SW 1271 (cell line): ENCODE measurements around the gene SPATS2.

ENCODE experiments used
- DNase-seq, 2 experiments: peaks; one replicate each; lab custom pipeline; 2025; lab: John Stamatoyannopoulos, UW

SPATS2 gene

DNA sequence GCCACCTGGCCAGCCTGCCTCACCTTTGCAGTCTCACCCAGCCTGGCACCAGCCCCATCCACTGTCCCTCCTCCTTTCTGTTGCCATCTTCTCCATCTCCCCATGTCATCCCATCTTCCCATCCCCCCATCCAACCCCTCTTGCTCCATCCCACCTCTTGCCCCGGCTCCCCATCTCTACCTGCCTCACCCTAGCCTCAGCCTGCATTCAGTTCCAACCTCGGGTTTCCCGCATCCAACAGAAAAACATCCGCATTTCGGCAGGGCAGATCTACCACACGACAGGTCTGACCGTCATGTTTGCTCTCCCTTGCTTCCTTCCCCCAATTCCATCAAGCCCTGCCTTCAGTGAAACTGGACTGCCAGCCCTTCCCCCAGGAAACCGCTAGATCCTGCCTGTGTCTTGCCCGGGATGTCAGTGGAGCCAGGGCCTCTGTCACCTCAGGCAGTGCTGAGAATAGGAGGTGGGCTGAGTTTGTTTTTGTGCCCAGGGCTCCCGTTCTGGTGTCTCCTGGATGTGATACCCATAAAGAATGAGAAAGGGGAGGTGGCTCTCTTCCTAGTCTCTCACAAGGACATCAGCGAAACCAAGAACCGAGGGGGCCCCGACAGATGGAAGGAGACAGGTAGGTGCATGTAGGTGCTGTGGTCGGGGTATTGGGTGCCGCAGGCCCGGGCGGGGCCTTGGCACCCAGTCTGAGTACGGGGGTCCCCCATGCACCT, 174.0 kb downstream of the SPATS2 start:
- DNase-seq = no peak

DNA sequence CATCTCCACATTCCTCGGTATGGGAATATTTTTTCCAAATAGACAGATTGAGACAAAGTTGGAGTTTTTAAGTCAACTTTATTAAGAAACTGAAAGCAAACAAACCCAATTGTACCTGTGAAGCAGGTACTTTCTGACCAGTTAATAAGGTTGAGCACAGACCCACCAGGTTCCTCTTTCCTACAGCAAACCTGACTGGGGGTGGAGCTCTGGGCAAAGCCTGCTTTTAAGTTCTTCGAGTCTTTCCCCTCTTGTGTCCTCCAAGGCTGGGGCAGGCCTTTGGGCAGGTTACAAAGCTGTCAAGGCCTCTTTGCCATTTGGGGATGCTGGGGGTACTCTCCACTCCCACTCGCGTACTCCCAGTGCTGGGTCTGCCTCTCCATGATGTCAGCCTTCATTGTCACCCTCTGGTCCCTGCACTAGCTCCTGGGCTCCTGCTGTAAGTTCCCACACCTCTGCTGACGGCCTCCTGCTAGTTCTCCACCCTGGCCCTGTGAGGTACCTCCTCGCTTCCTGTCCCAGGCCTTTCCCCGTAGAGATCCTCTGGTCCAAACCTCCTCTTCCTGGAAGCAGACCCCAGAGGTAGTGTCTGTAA, 174.7 kb downstream of the SPATS2 start:
- no peak for DNase-seq

DNA sequence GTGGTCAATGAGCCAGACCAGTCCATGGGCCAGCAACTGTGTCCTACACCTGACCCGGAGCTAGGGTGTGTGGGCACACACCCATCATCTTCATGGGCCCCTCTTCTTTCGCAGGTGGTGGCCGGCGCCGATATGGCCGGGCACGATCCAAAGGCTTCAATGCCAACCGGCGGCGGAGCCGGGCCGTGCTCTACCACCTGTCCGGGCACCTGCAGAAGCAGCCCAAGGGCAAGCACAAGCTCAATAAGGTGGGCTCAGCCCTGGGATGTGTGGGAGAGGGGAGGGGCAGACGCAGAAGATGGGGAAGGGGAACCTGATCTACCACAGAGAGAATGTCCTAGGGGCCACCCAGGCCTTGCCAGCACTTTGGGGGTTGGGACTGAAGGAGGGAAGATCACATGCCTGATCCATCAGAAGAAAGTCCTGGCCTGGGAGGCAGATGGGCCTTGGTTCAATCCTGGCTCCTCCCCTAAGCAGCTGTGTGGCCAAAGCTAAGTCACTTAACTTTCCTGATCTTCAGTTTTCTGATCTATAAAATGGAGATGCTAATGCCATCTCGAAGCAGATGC, 175.4 kb downstream of the SPATS2 start:
- no peak for DNase-seq

DNA sequence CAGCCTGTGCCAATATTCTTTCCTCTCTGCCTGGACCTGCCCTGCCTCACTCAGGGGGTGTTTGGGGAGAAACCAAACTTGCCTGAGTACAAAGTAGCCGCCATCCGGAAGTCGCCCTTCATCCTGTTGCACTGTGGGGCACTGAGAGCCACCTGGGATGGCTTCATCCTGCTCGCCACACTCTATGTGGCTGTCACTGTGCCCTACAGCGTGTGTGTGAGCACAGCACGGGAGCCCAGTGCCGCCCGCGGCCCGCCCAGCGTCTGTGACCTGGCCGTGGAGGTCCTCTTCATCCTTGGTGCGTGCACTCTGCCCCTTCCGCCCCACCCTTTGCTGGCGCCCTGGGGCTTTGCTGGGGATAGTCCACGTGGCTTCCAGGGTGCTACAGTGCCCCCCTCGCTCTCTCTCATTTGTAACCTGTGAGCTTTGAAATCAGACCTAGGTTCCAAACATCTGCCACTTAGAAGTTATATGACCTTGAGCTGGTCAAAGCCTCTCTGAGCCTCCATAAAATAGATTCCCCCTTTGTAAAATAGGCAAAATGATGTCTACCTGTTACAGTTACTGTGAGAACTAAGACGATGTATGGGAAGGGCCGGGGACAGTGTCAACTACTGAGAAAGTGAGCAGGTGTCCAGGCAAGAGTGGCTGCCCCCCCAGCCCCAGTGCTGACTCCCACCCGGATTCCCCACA, 176.1 kb downstream of the SPATS2 start:
- DNase-seq = no peak

DNA sequence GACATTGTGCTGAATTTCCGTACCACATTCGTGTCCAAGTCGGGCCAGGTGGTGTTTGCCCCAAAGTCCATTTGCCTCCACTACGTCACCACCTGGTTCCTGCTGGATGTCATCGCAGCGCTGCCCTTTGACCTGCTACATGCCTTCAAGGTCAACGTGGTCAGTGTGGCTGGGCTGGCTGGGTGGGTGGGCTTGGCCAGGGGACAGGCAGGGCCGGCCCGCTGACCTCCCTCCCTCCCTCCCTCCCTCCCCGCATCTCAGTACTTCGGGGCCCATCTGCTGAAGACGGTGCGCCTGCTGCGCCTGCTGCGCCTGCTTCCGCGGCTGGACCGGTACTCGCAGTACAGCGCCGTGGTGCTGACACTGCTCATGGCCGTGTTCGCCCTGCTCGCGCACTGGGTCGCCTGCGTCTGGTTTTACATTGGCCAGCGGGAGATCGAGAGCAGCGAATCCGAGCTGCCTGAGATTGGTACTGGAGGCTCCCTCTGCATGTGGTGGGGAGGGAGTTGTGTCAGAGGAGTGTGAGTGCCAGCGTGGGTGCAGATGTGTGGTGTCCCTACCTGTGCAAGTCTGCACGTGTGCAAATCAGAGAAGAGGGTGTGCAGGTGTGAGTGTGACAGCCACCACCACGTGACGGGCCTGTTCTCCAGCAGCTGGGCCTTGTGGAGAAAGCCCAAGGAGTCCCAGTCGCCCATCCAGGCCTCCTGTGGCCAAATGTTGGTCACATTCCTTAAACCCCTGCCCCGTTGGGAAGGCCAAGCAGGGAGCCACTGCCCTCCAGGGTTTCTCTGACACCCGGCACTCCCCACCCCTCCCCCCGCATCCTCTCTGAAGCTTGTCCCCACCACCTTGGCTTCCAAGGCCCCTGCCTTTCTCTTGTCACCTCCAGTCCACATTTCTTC, 176.9 kb downstream of the SPATS2 start:
- no peak for DNase-seq

DNA sequence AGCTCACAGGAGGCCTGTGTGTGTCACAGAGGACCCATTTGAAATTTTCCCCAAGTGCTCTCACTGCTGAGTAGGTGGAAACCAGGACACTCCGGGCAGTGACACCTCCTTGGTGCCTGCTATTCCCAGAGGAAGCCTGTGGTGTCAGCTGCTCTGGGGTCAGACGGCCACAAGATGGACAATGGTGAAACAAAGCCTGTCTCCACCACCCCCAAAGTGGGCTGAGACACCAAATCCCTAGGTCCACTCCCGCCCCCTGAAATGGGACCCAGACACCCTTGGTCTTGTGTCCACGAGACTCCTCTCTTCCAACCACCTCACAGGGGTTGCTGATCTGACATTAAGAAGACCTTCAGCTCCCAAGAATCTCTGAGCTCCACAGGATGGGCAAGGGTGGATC, 178.6 kb downstream of the SPATS2 start:
- DNase-seq = no peak

DNA sequence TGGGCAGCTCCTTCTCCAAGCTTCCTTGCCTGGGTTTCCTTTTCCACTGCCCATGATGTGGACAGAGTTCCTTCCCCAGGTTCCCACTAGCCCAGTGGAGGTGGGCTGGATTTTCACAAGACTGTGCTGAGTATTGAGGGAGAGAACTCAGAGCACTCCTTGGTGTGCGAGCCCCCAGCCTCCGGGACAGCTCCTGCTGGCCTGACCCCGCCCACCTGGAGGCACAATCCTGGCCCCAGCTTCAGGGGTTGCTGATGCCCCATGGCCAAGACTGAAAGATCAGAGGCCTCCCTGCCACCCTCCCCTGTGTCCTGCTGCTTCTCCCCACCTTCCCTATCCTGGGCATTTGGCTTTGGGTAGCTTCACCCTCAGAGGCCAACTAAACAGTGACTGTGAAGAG, 179.2 kb downstream of the SPATS2 start:
- DNase-seq = no peak

DNA sequence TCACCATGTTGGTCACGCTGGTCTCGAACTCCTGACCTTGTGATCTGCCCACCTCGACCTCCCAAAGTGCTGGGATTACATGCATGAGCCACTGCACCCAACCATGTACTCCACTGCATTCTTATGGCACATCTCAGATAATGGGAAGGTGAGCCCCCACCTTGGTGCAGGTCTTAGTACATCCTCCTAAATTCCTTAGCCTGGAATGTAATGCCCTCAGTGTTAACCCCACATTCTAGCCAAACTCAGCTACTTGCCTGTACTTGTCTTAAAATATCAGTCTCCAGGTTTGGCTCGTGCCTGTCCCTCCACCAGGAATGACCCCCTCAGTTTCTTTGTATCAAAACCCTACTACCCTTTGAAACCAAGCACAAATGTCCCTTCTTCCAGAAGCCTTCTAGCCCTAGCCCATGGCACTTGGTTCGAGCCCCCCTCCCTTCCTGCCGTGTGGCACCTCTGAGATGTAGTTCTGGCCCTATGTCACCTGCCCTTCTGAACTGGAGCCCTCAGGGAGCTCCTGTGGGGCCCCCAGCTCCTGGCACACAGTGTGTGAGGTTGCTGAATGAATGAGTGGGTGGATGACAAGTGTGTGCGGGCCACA, 179.9 kb downstream of the SPATS2 start:
- no peak for DNase-seq

DNA sequence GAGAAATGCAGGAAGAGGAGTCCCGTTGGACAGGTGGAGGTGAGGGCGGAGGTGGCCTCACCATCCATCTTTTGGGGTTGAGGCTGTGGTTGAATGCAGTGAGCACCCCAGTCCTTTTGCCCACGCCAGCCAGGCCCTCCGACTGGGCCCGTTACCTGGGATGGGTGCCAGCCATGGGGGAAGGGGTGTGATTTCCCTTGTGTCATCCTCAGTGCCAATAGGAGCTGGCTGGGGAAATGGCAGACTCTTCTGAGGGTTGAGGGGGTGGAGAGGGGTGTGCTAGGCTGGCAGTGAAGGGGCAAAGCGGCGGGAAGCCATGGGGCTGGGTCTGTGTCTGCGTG, 181.2 kb downstream of the SPATS2 start:
- DNase-seq = no peak

DNA sequence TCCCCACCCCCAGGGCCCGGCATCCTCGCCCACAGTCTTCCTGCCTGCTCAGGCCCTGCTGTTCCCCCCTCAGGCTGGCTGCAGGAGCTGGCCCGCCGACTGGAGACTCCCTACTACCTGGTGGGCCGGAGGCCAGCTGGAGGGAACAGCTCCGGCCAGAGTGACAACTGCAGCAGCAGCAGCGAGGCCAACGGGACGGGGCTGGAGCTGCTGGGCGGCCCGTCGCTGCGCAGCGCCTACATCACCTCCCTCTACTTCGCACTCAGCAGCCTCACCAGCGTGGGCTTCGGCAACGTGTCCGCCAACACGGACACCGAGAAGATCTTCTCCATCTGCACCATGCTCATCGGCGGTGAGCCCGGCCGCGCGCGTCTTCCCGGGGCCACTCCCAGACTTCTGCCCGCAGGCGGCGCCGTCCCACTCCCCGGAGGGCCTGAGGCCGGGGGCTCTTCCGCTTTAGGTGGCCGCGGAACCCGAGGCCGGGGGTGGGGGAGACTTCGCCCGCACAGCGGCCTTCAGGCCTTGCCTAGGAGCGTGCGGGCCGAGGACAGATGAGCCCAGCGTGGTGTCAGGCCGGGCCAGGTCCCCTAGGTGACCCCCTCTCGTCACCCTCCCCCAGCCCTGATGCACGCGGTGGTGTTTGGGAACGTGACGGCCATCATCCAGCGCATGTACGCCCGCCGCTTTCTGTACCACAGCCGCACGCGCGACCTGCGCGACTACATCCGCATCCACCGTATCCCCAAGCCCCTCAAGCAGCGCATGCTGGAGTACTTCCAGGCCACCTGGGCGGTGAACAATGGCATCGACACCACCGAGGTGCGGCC, 181.8 kb downstream of the SPATS2 start:
- DNase-seq = no peak

DNA sequence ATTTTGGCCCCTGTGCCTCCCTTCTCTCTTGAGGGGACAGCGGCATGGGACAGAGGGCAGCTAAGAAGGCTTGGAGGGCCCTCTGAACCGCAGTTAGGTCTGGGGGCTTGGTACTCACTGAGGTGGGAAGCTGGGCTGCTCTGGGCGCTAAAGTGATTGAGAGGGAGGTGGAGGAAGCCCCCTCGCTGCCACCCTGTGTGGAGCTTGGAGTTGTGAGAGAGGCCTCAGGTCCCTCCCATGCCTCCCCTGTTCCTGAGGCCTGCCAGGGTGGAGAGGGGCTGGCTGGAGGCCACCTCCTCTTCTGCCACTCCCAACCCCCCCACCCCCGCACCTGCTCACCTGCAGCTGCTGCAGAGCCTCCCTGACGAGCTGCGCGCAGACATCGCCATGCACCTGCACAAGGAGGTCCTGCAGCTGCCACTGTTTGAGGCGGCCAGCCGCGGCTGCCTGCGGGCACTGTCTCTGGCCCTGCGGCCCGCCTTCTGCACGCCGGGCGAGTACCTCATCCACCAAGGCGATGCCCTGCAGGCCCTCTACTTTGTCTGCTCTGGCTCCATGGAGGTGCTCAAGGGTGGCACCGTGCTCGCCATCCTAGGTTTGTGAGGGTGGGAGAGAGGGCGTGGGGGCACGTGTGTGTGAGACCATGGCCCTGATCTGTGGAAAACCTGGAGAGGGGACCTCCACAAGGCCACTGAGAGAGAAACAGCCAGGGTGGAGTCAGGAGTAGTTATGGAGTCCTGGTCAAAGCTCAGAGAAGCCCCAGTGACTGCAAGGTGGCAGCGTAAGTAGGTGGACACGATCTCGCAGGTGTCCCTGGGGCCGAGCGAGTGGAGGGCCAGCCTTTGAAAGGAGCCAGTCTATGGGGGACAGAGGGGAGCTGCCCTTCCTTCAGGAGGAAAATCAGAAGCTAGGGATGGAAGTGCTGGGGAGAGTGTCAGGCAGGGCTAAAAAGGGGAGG, 182.8 kb downstream of the SPATS2 start:
- DNase-seq = no peak

DNA sequence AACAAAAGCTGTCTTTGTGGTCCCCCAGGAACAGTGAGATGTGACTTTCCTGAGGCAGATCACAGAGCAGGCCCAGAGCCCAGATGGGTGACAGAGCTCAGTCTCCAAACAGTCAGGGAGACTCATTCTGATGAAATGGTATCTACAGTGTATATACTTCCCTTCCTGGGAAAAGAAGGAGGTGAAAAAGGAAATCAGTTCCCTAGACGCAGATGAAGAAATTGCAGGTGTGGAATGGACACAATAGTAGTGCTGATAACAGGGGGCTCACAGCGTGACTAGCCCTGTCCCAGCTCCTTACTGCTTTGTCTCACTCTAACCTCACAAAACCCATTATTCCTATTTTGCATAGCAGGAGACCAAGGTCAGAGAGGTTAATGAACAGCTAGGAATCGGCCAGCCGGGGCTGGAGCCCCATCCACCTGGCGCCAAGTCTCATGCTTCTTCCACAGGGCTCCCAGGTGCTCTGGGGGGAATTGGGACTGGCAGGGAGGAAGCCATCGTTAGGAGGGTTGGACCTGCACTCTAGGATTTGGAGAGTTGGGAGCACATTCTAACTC, 183.5 kb downstream of the SPATS2 start:
- DNase-seq = no peak

DNA sequence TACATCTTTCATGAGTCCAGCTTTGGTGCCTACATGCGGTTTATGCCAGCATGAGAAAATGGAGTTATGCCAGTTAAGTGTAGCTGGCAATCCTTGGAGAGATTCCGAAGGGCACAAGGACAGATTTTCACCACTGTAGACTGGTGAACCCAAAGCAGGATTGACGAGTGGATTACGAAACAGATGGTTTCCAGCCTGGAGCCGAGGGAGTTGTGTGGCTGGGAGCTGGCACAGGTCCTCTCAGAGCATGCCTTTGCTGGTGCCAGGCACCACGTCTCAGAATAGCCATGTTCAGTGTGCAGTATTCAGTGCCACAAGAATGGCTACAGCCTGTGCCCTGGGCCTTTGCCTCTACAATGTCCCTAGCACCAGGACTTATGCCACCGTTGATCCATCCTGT, 184.8 kb downstream of the SPATS2 start:
- DNase-seq = no peak

DNA sequence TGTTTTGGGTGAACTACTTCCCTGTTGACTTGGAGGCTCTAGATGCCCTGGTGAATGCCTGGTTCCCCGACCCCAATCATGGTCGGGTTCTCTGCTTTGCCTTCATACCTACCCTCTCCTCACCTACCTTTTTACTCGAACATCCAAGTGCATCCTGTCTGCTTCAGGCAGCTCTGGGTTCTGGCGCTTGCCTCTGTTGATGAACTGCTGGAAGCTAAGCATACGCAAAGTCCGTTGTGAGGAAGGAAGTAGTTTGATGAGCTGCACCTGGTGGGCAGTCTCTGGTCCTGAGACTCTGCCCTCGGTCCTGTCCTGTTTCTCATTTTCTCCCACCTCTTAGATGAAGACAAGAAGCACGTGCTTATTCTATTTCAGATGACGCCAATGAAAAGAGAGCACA, 185.2 kb downstream of the SPATS2 start:
- no peak for DNase-seq

DNA sequence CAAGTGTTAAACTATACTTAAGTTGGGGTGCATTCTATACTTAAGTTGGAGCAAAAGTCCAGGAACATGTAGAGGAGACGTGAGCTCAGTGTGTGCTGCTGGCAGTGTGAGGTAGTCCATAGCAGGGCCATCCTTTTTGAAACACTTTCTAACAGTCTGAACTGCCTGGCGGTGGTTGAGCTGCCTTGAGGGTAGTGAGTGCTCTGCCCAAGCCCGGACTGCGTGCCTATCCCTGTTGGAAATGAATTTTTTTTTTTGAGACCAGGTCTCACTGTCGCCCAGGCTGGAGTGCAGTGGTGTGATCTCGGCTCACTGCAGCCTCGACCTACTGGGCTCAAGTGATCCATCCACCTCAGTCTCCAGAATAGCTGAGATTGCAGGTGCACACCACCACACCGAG, 185.6 kb downstream of the SPATS2 start:
- no peak for DNase-seq

DNA sequence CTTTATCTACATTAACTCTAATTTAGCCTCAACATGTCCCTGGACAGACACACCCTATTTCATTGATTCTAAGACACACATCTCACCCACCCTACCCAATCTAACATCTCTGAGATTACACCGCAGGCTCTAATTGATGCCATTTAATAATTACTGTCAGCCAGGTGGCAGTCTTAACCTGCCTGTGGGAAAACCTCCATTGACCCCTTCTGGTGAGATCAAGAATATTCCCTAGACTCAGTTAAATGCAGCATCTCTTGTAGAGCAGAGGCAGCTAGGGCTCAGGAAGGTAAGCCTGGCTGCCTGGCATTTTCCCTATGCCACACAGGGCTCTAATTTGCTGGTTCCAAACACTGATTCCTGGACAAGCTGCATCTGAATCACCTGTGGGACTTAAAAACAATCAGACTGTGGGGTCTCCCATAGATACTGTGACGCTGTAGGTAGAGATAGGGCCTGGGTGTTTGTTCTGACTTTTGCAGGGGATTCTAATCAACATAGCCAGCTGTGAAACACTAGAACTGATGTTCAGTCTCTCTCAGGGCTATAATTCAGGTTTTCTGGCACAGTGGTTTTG, 186.3 kb downstream of the SPATS2 start:
- DNase-seq = peak; percentile 24 to 69

DNA sequence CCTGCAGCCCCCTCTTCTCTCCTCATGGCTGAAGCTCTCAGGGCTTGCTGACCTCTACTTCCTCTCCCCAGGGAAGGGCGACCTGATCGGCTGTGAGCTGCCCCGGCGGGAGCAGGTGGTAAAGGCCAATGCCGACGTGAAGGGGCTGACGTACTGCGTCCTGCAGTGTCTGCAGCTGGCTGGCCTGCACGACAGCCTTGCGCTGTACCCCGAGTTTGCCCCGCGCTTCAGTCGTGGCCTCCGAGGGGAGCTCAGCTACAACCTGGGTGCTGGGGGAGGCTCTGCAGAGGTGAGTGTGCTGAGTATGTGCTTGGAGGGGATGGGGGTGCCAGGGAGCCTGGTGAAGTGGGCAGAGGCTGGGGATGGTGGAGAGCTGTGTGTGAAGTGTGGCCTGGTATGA, 187.0 kb downstream of the SPATS2 start:
- DNase-seq = no peak

DNA sequence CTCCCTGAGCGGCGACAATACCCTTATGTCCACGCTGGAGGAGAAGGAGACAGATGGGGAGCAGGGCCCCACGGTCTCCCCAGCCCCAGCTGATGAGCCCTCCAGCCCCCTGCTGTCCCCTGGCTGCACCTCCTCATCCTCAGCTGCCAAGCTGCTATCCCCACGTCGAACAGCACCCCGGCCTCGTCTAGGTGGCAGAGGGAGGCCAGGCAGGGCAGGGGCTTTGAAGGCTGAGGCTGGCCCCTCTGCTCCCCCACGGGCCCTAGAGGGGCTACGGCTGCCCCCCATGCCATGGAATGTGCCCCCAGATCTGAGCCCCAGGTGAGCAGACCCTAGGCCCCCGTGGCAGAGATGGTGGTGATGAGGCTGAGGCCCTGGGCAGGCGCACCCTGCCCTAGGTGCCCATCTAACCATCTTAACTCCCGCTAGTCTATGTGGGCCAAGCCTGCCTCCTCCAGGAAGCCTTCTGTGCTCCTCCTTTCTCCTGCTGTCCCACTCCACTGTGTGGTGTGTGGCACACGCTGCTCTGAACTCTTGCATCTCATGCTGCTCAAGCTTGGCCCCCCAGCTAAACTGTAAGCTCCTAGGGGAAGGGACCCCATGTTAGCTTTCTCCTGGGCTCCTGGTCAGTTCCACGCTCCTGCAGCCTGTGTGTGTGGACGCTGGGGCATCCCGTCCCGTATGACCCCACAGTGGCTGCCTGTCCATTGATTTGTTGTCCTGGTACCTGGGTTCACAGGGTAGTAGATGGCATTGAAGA, 188.5 kb downstream of the SPATS2 start:
- no peak for DNase-seq
